ENCODE data around the gene BICRA. TPM values are rescaled to one million over a fixed set of nuclear protein-coding genes. Genes with fewer than 3 reads are reported as not detected.
"Not testable (repeated sequence)": the region's sequence is repeated elsewhere in the genome, so short reads cannot be mapped to it uniquely, and the experiment has no call there.

BICRA gene
- total RNA-seq, 1 donor, result 10.8 TPM

DNA sequence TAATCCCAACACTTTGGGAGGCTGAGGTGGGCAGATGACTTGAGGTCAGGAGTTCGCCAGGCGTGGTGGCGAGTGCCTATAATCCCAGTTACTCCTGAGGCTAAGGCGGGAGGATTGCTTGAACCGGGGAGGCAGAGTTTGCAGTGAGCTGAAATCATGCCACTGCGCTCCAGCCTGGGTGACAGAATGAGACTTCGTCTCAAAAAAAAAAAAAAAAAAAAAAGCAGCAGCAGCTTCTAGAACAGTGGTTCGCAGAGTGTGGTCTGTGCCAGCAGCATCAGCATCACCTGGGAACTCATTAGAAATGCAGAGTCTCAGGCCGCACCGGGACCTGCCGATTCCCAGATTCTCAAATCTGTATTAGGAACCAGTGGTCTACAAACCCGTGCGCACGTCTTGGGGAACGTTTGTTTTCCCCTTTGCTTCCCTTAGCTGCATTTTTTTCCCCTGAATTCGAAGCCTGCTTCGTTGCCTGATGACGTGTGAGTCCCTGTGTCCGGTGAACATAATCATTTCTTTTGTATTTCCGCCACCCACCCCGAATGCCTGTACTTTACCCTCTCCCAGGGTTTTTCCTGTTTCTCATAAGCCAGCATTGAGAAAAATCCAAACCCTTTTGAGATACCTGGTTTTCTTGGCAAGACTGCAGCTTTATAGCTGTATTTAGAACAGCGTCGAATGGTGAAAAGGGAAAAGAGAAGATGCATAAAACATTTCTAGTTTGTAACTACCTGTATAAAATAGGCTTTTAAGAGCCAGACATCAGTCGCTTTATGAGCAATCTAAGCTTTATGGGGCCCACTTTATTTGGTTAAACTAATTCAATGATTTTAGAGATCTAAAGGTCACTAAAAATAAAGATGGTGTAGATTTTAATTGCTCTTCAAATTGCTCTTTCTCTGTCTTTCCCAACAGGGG is 49.8 kb downstream of the BICRA start:
- no peak for DNase-seq (ENCODE audit: low read depth in 2 of 3, low spot score in 2 of 3)

- no peak for DNase-seq (ENCODE audit: low read depth in 2 of 3, low spot score in 2 of 3)
Observed at GRCh38 chr19:47660435-47660832, 51.5 kb downstream of the BICRA start.

- DNase-seq (ENCODE audit: low read depth in 2 of 3, low spot score in 2 of 3), result no peak
Observed at GRCh38 chr19:47661161-47661560, 52.2 kb downstream of the BICRA start.

- no peak for DNase-seq (ENCODE audit: low read depth in 2 of 3, low spot score in 2 of 3)
Observed at GRCh38 chr19:47661611-47662010, 52.7 kb downstream of the BICRA start.

DNA sequence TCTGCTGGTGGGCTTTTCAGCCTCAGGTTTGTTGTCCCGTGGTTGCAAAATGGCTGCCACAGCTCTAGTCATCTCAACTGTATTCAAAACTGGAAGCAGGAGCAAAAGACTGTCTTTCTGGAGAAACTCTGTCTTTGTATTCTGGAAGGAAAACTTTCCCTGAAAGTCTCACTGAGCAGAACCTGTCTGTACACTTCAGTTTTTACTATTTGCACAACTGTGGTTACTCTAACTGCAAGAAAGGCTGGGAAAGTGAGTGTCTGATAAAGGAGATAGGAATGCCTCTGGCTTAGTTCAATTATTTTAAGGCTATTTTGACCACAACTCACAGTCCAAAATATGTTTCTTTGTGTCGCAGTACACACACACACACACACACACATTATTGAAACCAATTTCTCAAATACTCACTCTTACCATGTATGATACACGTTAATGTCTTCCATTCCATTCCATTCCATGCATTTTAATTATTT is 54.5 kb downstream of the BICRA start:
- no peak for DNase-seq (ENCODE audit: low read depth in 2 of 3, low spot score in 2 of 3)

DNA sequence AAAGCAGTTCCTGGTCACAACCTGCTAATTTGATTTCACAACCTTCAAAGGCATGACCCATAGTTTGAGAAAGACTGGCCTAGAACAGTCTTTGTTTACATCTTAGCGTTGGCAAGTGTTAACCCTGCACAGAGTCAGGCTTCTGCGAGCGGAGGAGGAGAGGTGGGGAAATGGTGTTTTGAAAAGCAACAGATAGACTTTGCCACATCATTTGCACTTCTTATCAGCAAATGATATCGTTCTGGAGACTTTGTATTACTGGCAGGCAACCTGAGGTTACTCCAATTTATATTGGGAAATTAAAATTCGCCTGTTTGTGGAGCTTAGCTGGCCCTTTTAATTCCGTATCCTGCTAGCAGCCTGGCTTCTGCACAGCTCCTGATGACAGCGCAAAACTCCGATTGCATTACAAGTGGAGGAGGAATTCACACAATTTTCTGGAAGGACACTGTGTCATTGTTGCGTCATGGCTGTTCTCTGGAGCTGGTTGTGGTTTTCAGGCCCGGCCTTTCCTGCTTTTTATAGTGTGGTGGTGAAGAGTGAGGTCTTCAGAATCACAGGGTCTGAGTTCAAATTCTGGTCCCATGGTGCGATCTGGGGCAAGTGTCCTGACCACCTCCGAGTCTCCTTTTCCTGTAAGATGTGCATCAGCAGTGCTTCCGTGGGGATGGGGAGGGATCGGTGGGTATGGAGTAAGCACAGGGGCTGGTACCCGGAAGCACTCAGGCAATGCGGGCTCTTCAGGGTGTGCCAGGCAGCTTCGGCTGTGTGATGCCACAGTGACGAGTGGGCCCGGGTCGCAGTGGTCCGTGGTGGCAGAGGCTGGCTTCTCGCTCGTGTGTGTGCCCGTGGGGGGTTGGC is 55.2 kb downstream of the BICRA start:
- DNase-seq (ENCODE audit: low read depth in 2 of 3, low spot score in 2 of 3), result no peak

DNA sequence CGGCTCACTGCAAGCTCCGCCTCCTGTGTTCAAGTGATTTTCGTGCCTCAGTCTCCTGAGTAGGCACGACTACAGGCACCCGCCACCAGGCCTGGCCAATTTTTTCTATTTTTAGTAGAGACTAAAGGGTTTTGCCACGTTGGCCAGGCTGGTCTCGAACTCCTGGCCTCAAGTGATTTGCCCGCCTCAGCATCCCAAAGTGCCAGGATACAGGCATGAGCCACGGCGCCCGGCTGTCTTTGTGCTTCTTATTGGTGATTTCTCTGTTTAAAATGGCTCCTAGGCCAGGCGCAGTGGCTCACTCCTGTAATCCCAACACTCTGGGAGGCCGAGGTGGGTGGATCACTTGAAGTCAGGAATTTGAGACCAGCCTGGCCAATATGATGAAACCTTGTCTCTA is 59.6 kb downstream of the BICRA start:
- not testable (repeated sequence) for DNase-seq (ENCODE audit: low read depth in 2 of 3, low spot score in 2 of 3)

GRCh38 chr19:47670736-47671135 is 61.8 kb downstream of the BICRA start:
- no peak for DNase-seq (ENCODE audit: low read depth in 2 of 3, low spot score in 2 of 3)

DNA sequence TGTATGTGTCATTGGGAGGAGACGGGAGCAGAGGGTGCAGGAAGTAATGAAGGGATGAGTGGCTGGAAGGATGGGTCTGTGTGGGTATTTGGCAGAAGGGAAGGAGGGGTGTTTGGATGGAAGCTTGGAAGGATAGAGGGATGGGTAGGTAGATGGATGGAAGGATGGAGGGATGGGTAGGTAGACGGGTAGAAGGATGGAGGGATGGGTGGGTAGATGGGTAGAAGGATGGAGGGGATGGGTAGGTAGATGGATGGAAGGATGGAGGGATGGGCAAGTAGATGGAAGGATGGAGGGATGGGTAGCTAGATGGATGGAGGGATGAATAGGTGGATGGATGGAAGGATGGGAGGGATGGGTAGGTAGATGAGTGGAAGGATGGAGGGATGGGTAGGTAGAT is 62.6 kb downstream of the BICRA start:
- no peak for DNase-seq (ENCODE audit: low read depth in 2 of 3, low spot score in 2 of 3)

DNA sequence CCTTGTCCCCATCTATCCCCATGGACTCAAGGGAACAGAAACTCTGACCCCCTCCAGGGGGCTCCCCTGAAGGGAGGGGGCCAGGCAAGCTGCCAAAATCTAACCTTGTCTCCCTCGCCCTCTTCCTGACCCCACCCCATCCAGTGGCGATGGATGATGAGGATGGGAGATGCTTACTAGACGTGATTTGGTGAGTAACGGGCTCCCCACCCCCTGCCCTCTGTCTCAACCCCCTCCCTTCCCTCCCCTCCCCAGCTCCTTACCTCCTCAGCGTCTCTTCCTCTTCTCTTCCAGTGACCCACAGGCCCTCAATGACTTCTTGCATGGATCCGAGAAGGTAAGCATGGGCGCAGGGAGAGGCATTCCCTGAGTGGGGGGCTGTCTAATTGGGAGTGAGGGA is 64.5 kb downstream of the BICRA start:
- no peak for DNase-seq (ENCODE audit: low read depth in 2 of 3, low spot score in 2 of 3)

- no peak for DNase-seq (ENCODE audit: low read depth in 2 of 3, low spot score in 2 of 3)
Observed at GRCh38 chr19:47674548-47674947, 65.6 kb downstream of the BICRA start.

GRCh38 chr19:47675271-47675670 is 66.3 kb downstream of the BICRA start:
- DNase-seq (ENCODE audit: low read depth in 2 of 3, low spot score in 2 of 3), result no peak

DNA sequence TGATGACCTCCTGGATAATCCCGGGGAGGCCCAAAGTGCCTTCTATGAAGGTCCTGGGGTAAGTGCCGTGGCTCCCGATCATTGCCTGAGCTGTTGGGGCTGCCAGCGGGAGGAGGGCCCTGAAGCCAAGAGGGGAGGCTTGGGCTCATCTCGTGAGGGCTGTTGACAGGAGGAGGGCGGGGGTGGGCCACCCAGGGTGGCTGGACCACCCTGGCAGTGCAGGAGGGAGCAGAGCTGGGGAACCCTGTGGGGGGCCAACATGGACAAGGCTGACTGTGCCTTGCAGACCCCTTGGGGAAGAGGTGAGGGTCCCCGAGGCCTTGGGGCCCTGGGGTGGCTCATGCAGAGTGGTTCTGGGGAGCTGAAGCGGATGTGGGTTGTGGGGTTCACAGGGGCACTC is 66.9 kb downstream of the BICRA start:
- DNase-seq (ENCODE audit: low read depth in 2 of 3, low spot score in 2 of 3), result no peak

DNA sequence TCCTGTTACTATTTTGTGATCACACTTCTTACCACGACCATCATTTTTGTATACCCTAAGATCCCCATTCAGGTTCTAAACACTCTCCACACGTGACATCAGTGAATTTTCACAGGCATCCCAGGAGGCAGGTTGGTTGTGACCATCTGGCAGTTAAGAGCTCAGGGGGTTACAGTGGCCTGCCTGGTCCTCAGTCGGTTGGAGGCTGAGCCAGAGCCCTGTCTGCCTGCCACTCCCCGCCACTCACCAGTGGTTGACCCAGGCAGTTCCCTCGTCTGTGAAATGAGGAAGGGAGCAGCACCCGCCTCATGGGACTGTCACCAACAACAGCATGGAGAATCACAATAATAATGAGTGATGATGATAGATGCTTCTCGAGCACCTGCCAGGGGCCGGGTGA is 67.9 kb downstream of the BICRA start:
- DNase-seq (ENCODE audit: low read depth in 2 of 3, low spot score in 2 of 3), result no peak

DNA sequence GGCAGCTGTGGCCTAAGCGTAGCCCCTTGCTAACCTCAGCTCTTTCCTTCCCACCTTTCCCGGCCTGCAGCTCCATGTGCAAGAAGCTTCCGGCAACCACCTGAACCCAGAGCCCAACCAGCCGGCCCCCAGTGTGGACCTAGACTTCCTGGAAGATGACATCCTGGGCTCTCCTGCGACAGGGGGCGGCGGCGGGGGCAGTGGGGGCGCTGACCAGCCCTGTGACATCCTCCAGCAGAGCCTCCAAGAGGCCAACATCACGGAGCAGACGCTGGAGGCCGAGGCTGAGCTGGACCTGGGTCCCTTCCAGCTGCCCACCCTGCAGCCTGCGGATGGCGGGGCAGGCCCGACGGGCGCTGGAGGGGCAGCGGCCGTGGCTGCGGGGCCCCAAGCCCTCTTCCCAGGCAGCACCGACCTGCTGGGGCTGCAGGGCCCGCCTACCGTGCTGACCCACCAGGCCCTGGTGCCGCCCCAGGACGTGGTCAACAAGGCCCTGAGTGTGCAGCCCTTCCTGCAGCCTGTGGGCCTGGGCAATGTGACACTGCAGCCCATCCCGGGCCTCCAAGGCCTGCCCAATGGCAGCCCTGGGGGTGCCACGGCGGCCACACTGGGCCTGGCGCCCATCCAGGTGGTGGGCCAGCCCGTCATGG is 70.4 kb downstream of the BICRA start:
- no peak for DNase-seq (ENCODE audit: low read depth in 2 of 3, low spot score in 2 of 3)

- DNase-seq (ENCODE audit: low read depth in 2 of 3, low spot score in 2 of 3), result no peak
Observed at GRCh38 chr19:47679922-47680857, 71.3 kb downstream of the BICRA start.

GRCh38 chr19:47680858-47681332 is 72.0 kb downstream of the BICRA start:
- no peak for DNase-seq (ENCODE audit: low read depth in 2 of 3, low spot score in 2 of 3)

GRCh38 chr19:47681388-47681787 is 72.5 kb downstream of the BICRA start:
- no peak for DNase-seq (ENCODE audit: low read depth in 2 of 3, low spot score in 2 of 3)

DNA sequence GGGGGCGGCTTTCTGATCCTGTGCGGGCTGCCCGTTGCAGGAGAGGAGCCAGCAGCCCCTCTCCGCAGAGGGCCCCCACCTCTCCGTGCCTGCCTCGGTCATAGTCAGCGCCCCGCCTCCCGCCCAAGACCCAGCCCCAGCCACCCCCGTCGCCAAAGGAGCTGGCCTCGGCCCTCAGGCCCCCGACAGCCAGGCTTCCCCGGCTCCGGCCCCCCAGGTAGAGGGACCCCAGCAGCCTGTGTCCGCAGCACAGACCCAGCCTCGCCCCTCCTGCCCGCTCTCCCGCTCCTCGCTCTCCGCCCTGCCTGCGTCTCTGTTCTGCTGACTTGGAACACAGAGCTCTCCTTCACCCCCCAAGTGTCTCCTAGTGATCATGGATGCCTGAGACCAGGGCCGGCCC is 73.0 kb downstream of the BICRA start:
- DNase-seq (ENCODE audit: low read depth in 2 of 3, low spot score in 2 of 3), result no peak

- no peak for DNase-seq (ENCODE audit: low read depth in 2 of 3, low spot score in 2 of 3)
Observed at GRCh38 chr19:47682939-47683338, 74.0 kb downstream of the BICRA start.

Measured in hematopoietic multipotent progenitor cell (in vitro differentiated cells).